Measurements from ENCODE around the gene DNAJC5G.
"Not testable (repeated sequence)": the region's sequence is repeated elsewhere in the genome, so short reads cannot be mapped to it uniquely, and the experiment has no call there.

The DNAJC5G gene

GRCh38 chr2:27263287-27264252 is 11.7 kb upstream of the DNAJC5G start:
- peak; percentile 65 for DNase-seq (ENCODE audit: low spot score)
- TF ChIP-seq, protein P1, sequence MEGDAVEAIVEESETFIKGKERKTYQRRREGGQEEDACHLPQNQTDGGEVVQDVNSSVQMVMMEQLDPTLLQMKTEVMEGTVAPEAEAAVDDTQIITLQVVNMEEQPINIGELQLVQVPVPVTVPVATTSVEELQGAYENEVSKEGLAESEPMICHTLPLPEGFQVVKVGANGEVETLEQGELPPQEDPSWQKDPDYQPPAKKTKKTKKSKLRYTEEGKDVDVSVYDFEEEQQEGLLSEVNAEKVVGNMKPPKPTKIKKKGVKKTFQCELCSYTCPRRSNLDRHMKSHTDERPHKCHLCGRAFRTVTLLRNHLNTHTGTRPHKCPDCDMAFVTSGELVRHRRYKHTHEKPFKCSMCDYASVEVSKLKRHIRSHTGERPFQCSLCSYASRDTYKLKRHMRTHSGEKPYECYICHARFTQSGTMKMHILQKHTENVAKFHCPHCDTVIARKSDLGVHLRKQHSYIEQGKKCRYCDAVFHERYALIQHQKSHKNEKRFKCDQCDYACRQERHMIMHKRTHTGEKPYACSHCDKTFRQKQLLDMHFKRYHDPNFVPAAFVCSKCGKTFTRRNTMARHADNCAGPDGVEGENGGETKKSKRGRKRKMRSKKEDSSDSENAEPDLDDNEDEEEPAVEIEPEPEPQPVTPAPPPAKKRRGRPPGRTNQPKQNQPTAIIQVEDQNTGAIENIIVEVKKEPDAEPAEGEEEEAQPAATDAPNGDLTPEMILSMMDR (IDR thresholded peaks at IDR 0.05; ENCODE audit: extremely low read depth, missing control alignments), result no peak

- TF ChIP-seq, protein P1 (IDR thresholded peaks at IDR 0.05; ENCODE audit: extremely low read depth, missing control alignments), result no peak
- no peak for DNase-seq (ENCODE audit: low spot score)
Measured at GRCh38 chr2:27264253-27264752, 10.9 kb upstream of the DNAJC5G start.

GRCh38 chr2:27264753-27265535 is 10.3 kb upstream of the DNAJC5G start:
- TF ChIP-seq, protein P1 (IDR thresholded peaks at IDR 0.05; ENCODE audit: extremely low read depth, missing control alignments), result peak; percentile 36
- peak; percentile 85 for DNase-seq (ENCODE audit: low spot score)

DNA sequence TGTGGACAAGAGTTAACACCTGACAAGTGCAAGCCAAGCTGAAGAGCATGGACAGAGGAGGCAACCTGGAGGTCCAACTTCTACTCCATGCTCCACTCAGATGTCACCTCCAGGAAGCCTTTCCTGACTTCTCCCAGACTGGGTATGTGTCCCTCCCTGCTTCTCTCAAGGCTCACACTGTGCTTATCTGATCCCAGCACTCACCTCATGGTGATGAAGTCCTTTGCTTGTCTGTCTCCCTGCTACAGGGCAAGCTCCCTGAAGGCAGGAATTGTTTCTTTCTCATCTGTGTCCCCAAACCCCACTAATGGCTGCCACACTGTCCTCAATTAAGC is 9.7 kb upstream of the DNAJC5G start:
- no peak for DNase-seq (ENCODE audit: low spot score)

DNA sequence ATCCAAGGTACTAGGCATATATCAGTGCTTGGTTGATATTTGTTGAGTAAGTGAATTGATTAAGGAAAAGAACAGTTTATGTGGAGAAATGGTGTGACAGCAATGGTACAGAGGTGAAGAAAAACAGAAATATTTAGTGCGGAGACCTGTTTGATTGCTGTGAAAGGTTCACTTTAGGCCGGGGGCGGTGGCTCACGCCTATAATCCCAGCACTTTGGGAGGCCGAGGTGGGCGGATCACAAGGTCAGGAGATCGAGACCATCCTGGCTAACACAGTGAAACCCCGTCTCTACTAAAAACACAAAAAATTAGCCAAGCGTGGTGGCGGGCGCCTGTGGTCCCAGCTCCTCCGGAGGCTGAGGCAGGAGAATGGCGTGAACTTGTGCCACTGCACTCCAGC is 6.9 kb upstream of the DNAJC5G start:
- not testable (repeated sequence) for DNase-seq (ENCODE audit: low spot score)

More for the DNA sequence above, 9.7 kb upstream of the DNAJC5G start:
- TF ChIP-seq, protein P1 (IDR thresholded peaks at IDR 0.05; ENCODE audit: extremely low read depth, missing control alignments), result no peak

DNA sequence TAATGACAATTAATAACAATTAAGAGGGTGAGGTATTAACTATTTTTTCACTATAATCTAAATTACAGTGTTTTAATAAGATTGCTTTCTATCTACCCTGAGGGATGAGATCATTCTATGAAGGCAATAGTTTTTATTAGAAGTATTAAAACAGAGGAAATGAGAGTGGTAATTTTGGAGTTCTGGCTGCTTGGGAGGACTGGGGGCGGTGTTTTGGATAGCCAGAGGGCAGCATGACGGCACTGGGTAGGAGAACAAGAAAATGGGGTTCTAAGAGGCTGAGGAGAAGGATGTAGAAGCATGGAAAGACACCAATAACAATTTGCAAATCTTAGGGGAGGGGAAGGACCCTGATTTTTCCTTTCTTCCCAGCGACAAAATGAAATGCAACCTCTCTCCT is 5.1 kb upstream of the DNAJC5G start:
- DNase-seq (ENCODE audit: low spot score), result no peak
- TF ChIP-seq, protein P1 (IDR thresholded peaks at IDR 0.05; ENCODE audit: extremely low read depth, missing control alignments), result no peak

- no peak for DNase-seq (ENCODE audit: low spot score)
- TF ChIP-seq, protein P1 (IDR thresholded peaks at IDR 0.05; ENCODE audit: extremely low read depth, missing control alignments), result no peak
Measured at GRCh38 chr2:27270670-27271069, 4.6 kb upstream of the DNAJC5G start.
